Naive B cell (primary cell): ENCODE results near the gene NECAB3. TPM values are rescaled to one million over a fixed set of nuclear protein-coding genes. Genes with fewer than 3 reads are reported as not detected.

ENCODE experiments used
- ATAC-seq, 2 donors: fragments of 150-1000 bp; cut with Tn5 transposase; 2 replicates each; pipeline ENCODE4 v1.10.0; 2021; ENCODE audit warnings: low read depth in 2 of 2, mild to moderate bottlenecking in 2 of 2, moderate library complexity in 2 of 2
- DNase-seq: peaks from one replicate; pipeline ENCODE4 v3.0.0; 2022
- H3K27ac Mint-ChIP-seq, 6 donors: one replicate each; pipeline ENCODE4 v1.8.0; 2020 to 2022; ENCODE audit warnings: mild to moderate bottlenecking in 6 of 6, mixed read lengths in 6 of 6, moderate library complexity in 5 of 6, inconsistent platforms in 2 of 6
- H3K27me3 Mint-ChIP-seq, 3 donors: one replicate each; pipeline ENCODE4 v1.8.0; 2021 to 2022; ENCODE audit warnings: mixed read lengths in 3 of 3, mild to moderate bottlenecking in 1 of 3
- H3K36me3 Mint-ChIP-seq, 2 donors: one replicate each; pipeline ENCODE4 v1.8.0; 2020 to 2022; ENCODE audit warnings: mixed read lengths in 2 of 2, inconsistent platforms in 1 of 2, mild to moderate bottlenecking in 1 of 2
- H3K4me1 Mint-ChIP-seq, 3 donors: one replicate each; pipeline ENCODE4 v1.8.0; 2020 to 2022; ENCODE audit warnings: mixed read lengths in 3 of 3, inconsistent platforms in 1 of 3, mild to moderate bottlenecking in 1 of 3, moderate library complexity in 1 of 3
- H3K4me3 Mint-ChIP-seq, 8 donors: one replicate each; pipeline ENCODE4 v1.8.0; 2020 to 2022; ENCODE audit warnings: mild to moderate bottlenecking in 8 of 8, mixed read lengths in 8 of 8, moderate library complexity in 8 of 8, inconsistent platforms in 2 of 8
- H3K9me3 Mint-ChIP-seq, 7 donors: one replicate each; pipeline ENCODE4 v1.8.0; 2020 to 2022; ENCODE audit warnings: mixed read lengths in 7 of 7, mild to moderate bottlenecking in 5 of 7, inconsistent platforms in 2 of 7, moderate library complexity in 1 of 7
- polyA plus RNA-seq, 6 donors: library from polyadenylated mRNA; unstranded; fragments of 300-500 nt; fragmentation: Illumina TruSeq; gene quantifications; one replicate each; pipeline ENCODE4 v1.2.3, GENCODE V29; 2021; ENCODE audit warnings: low read depth in 6 of 6

The NECAB3 gene
- 1 to 10 TPM in 1 of 6 donors, under 1 TPM in 2, not detected in 3; 0.74 to 1.0 (median 0.82) TPM for polyA plus RNA-seq

DNA sequence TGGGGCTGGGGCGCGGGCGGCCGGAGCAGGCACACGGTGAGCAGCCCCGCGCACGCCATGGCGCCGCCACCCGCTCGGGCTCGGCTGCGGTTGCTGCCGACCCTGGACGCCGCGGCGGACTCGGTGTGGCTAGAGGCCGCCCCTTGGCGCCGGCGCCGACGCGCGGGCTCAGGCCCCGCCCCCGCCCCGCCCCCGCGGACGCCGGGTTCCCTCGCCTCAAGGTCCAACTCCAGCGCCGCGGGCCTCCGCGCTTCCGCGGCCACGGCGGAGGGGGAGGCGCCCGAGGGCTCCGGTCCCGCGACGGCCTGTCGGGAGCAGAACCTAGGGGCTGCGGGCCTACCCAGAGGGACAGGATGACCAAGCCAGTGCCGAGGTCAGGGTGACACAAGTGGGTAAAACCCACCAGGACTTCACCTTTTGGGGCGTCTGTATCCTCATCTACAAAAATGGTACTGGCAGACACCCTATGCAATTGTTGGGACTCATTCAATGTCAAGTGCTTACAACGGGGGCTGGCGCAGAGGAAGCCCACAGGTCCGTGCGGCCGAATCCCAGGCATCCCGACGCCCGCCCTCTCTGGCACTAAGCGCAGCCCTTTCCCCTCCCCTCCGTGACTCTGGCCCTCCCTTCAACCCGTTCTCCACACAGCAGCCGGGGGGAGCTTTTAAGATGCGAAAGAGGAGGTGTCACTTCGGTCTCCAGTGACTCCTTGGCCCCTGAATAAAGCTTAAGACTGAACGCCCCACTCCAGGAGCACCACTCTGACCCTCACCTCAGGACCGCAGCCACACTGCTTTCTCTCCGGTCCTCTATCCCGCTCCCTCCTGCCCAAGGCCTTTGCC, at the start of gene NECAB3:
Gene NECAB3 (minus strand): TSS at position 135 of the 842 bp plus-strand sequence. CDS start 76 bp downstream, at position 59.
- peak within 1 kb of the TSS in 4 of 6 donors; percentile 42 to 93 (median 65) for H3K27ac Mint-ChIP-seq
- ATAC-seq (peak; percentile 81 to 89), DNase-seq (peak; percentile 64)
- H3K4me3 Mint-ChIP-seq, result peak within 1 kb of the TSS; percentile 85 to 94 (median 90)
- no peaks in the 10 kb centered on the region for H3K27me3 Mint-ChIP-seq
- H3K9me3 Mint-ChIP-seq, result no peaks in the 10 kb centered on the region
- H3K4me1 Mint-ChIP-seq, result peaks cover 26 to 37% (median 28%) of the 10 kb centered on the region in 3 donors
- H3K36me3 Mint-ChIP-seq, result no peaks in the 10 kb centered on the region

- ATAC-seq, result no peak
Observed at GRCh38 chr20:33721391-33722140, 47.3 kb upstream of the NECAB3 start.

GRCh38 chr20:33719989-33720709, 45.9 kb upstream of the NECAB3 start, which contains the start of gene PXMP4:
Gene PXMP4 (minus strand): TSS chr20:33720310. CDS start chr20:33720207, 103 bp downstream.
- H3K27ac Mint-ChIP-seq, result peak within 1 kb of the TSS; percentile 75 to 98 (median 92)
- peaks cover 0 to 4% (median 0%) of the 10 kb centered on the region in 7 donors for H3K9me3 Mint-ChIP-seq
- ATAC-seq (peak; percentile 96), DNase-seq (peak; percentile 85)
- peak within 1 kb of the TSS; percentile 77 to 99 (median 94) for H3K4me3 Mint-ChIP-seq
- peaks cover 19 to 25% (median 23%) of the 10 kb centered on the region in 3 donors for H3K4me1 Mint-ChIP-seq
- no peaks in the 10 kb centered on the region for H3K27me3 Mint-ChIP-seq
- peaks cover 0 to 6% of the 10 kb centered on the region in 2 donors for H3K36me3 Mint-ChIP-seq

More at GRCh38 chr20:33721391-33722140, 47.3 kb upstream of the NECAB3 start:
- H3K4me1 Mint-ChIP-seq, result peaks cover 19 to 25% (median 19%) of the 10 kb centered on the region in 3 donors
- peak overlapping the region; percentile 77 to 99 (median 82) for H3K4me3 Mint-ChIP-seq
- peaks cover 0 to 4% (median 0%) of the 10 kb centered on the region in 7 donors for H3K9me3 Mint-ChIP-seq
- DNase-seq, result no peak
- no peaks in the 10 kb centered on the region for H3K27me3 Mint-ChIP-seq
- no peaks in the 10 kb centered on the region for H3K36me3 Mint-ChIP-seq
- peak overlapping the region in 2 of 6 donors; percentile 31 to 52 for H3K27ac Mint-ChIP-seq

DNA sequence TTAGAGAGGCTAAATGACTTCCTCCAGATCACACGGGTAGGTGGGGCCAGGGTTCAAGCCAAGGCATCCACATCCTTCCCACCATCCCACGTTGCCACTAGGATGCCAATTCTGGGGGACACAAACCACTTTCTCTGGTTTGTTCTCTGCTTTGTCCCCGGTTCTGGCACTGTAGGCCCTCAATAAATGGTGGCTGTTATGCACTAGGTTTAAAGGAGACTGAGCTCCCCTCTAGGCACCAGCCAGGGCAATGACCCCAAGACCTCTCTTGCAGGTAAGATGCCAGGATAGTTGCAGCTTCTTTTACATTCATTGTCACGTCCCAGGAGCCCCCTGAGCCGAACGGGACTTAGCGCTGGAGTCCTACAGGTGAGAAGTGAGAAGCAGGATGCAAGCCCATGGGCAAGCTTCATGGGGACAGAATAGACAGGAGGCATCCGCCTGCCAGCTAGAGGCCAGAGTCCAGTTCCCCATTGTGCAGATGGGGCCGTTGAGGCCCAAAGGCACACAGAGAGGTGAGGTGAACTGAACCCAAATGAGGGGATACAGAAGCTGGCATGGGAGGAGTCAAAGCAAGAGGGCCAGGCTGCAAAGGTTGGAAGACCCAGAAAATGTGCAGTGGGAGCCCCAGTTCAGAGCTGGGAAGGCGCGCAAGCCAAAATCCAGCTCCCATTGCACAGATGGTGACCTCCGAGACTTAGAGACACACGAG, 45.2 kb upstream of the NECAB3 start:
- H3K4me1 Mint-ChIP-seq, result peaks cover 19 to 25% (median 23%) of the 10 kb centered on the region in 3 donors
- H3K36me3 Mint-ChIP-seq, result peaks cover 0 to 6% of the 10 kb centered on the region in 2 donors
- peak overlapping the region; percentile 77 to 99 (median 94) for H3K4me3 Mint-ChIP-seq
- no peaks in the 10 kb centered on the region for H3K27me3 Mint-ChIP-seq
- DNase-seq, result no peak
- peaks cover 0 to 4% (median 0%) of the 10 kb centered on the region in 7 donors for H3K9me3 Mint-ChIP-seq
- peak in 1 of 2 donors; percentile 0 for ATAC-seq
- H3K27ac Mint-ChIP-seq, result peak overlapping the region; percentile 75 to 92 (median 86)

DNA sequence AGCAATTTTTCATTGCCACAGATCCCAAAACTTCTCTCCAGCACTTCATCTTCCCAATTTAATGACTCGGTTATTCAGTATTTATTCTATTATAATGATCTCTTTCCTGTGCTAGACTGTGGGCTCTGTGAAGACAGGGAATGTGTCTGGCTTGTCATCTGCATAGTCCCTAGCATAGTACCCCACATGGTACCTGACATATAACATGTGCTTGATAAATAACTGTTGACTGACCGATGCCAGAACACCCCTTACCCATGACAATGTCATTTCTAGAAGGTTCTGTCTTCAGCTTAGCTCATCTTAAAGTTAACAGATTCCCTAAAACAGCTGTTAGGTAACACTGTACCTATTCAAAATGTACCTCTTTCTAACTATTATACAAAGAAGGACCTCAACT, 42.3 kb upstream of the NECAB3 start:
- no peaks in the 10 kb centered on the region for H3K27me3 Mint-ChIP-seq
- H3K4me1 Mint-ChIP-seq, result peaks cover 19 to 33% (median 25%) of the 10 kb centered on the region in 3 donors
- DNase-seq, result no peak
- peaks cover 15 to 17% of the 10 kb centered on the region in 2 donors for H3K36me3 Mint-ChIP-seq
- peaks cover 0 to 4% (median 0%) of the 10 kb centered on the region in 7 donors for H3K9me3 Mint-ChIP-seq
- H3K4me3 Mint-ChIP-seq, result no peak overlapping the region
- no peak overlapping the region for H3K27ac Mint-ChIP-seq
- no peak for ATAC-seq

DNA sequence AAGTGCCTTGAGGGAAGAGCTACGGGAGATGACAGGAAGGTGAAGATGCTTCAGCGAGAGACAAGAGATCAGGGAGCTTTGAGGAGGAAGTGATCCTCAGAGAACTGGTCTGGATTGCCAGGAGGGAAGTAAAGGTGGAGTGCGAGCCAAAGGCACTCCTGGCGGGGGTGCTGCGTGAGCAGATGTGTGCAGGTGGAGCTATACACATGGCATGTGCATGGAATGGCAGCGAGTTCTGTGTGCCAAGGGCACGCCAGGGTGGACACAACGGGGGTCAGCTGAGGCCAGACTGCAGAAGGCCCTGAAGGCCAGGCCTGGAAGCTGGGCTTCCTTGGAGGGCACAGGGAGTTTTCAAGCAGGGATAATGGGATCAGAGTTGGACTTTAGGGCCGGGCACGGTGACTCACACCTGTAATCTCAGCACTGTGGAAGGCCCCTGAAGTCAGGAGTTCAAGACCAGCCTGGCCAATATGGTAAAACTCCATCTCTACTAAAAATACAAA, 39.7 kb upstream of the NECAB3 start:
- DNase-seq (no peak), ATAC-seq (no peak)
- no peaks in the 10 kb centered on the region for H3K9me3 Mint-ChIP-seq
- no peak overlapping the region for H3K27ac Mint-ChIP-seq
- H3K36me3 Mint-ChIP-seq, result peaks cover 17 to 26% of the 10 kb centered on the region in 2 donors
- peak overlapping the region in 1 of 8 donors; percentile 20 for H3K4me3 Mint-ChIP-seq
- H3K27me3 Mint-ChIP-seq, result no peaks in the 10 kb centered on the region
- peaks cover 0 to 28% (median 13%) of the 10 kb centered on the region in 3 donors for H3K4me1 Mint-ChIP-seq

DNA sequence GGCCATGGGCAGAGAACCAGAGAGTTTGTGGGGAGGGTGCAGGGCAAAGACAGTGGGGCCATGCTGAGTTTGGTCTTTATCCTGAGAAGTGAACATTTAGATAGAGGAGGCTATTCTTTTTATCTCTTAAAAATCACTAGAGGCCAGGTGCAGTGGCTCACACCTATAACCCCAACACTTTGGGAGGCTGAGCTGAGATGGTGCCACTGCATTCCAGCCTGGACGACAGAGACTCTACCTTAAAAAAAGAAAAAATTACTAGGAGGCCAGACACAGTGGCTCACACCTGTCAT, 37.2 kb upstream of the NECAB3 start:
- ATAC-seq, result no peak
- Mint-ChIP-seq H3K27me3 (no peaks in the 10 kb centered on the region), H3K9me3 (no peaks in the 10 kb centered on the region), H3K36me3 (peaks cover 22 to 26% of the 10 kb centered on the region in 2 donors), H3K4me3 (no peak overlapping the region), H3K4me1 (peaks cover 0 to 23% (median 6%) of the 10 kb centered on the region in 3 donors), H3K27ac (no peak overlapping the region)
- DNase-seq, result no peak

DNA sequence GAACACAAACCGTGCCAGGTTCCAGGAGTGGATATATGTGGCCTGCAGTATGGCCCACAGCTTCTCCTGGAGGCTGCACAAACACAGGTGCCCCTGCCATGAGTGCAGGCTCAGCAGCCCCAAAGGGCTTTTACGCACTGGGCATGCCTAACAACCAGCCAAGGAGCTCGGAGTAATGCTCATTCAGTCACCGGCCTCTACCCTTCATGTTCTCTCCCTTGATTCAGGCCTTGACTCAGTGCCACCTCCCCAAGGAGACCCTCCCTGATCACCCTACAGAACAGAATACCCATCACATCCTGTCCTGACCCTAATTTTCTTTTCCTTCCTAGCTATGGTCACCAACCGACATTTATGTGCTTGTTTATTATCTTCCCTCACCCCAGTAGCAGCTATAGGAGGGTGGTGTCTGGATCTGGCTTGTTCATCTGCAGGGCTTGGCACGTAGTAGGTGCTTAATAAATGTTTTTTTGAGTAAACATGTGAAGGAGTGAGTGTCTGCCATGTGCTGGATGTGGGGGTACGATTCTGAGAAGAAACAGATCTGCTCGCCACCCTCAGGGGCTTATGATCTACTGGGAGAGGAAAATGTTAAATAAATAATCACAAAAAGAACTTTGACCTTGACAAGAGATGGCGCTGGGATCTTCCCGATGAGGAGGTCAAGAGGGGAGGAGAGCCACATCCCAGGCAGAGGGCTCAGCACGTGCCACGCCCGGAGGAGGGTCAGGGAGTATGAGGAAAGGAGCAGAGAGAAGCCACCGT, 36.6 kb upstream of the NECAB3 start:
- Mint-ChIP-seq H3K36me3 (peaks cover 17 to 26% of the 10 kb centered on the region in 2 donors), H3K9me3 (no peaks in the 10 kb centered on the region), H3K4me3 (no peak overlapping the region), H3K27me3 (no peaks in the 10 kb centered on the region), H3K4me1 (peaks cover 0 to 20% (median 6%) of the 10 kb centered on the region in 3 donors), H3K27ac (peak overlapping the region in 1 of 6 donors; percentile 24)
- ATAC-seq (no peak), DNase-seq (no peak)

DNA sequence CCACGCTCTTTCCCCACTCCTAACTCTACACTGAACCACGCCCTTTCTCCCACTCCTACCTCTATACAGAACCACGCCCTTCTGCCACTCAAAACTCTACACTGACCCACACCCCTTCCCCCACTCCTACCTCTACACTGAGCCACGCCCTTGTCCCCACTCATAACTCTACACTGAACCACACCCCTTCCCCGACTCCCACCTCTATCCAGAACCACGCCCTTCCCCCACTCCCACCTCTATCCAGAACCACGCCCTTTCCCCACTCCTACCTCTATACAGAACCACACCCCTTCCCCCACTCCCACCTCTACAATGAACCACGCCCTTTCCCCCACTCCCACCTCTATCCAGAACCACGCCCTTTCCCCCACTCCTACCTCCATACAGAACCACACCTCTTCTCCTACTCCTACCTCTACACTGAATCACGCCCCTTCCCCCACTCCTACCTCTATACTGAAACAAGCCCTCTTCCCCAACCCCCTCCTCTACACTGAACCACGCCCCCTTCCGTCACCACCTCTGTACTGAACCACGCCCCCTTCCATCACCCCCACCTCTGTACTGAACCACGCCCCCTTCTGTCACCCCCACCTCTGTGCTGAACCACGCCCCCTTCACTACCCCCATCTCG, 35.8 kb upstream of the NECAB3 start:
- H3K4me3 Mint-ChIP-seq, result no peak overlapping the region
- no peak for ATAC-seq
- H3K36me3 Mint-ChIP-seq, result peaks cover 17 to 26% of the 10 kb centered on the region in 2 donors

GRCh38 chr20:33709398-33709797, 35.2 kb upstream of the NECAB3 start:
- peaks cover 17 to 26% of the 10 kb centered on the region in 2 donors for H3K36me3 Mint-ChIP-seq
- DNase-seq (no peak), ATAC-seq (no peak)
- no peaks in the 10 kb centered on the region for H3K27me3 Mint-ChIP-seq
- H3K4me3 Mint-ChIP-seq, result no peak overlapping the region
- peaks cover 0 to 20% (median 6%) of the 10 kb centered on the region in 3 donors for H3K4me1 Mint-ChIP-seq
- no peaks in the 10 kb centered on the region for H3K9me3 Mint-ChIP-seq
- no peak overlapping the region for H3K27ac Mint-ChIP-seq

More for the DNA sequence above, 35.8 kb upstream of the NECAB3 start:
- Mint-ChIP-seq H3K9me3 (no peaks in the 10 kb centered on the region), H3K27me3 (no peaks in the 10 kb centered on the region), H3K27ac (peak overlapping the region in 1 of 6 donors; percentile 34), H3K4me1 (peaks cover 0 to 20% (median 6%) of the 10 kb centered on the region in 3 donors)
- no peak for DNase-seq

GRCh38 chr20:33707668-33708067, 33.4 kb upstream of the NECAB3 start:
- H3K36me3 Mint-ChIP-seq, result peaks cover 6 to 11% of the 10 kb centered on the region in 2 donors

More at GRCh38 chr20:33707668-33708067, 33.4 kb upstream of the NECAB3 start:
- ATAC-seq (no peak), DNase-seq (no peak)
- peaks cover 0 to 13% (median 6%) of the 10 kb centered on the region in 3 donors for H3K4me1 Mint-ChIP-seq
- H3K27me3 Mint-ChIP-seq, result no peaks in the 10 kb centered on the region
- H3K9me3 Mint-ChIP-seq, result no peaks in the 10 kb centered on the region
- H3K27ac Mint-ChIP-seq, result no peak overlapping the region
- peak overlapping the region in 1 of 8 donors; percentile 42 for H3K4me3 Mint-ChIP-seq
